Skeletal muscle tissue (tissue), 4 donors: ENCODE results near the gene MEAK7. TPM values are rescaled to one million over a fixed set of nuclear protein-coding genes. Genes with fewer than 3 reads are reported as not detected.

Source experiments
- H3K27ac ChIP-seq: one replicate; pipeline ENCODE4 v1.7.0; 2013; ENCODE audit warnings: mild to moderate bottlenecking, low read depth, low read length, inconsistent platforms
- H3K27me3 ChIP-seq, 3 donors: one replicate each; pipeline ENCODE4 v1.7.0; 2013; ENCODE audit warnings: low read length in 3 of 3; ENCODE audit not compliant: control insufficient read depth in 3 of 3, insufficient read depth in 3 of 3
- H3K36me3 ChIP-seq, 3 donors: one replicate each; pipeline ENCODE4 v1.7.0; 2013; ENCODE audit warnings: low read length in 3 of 3; ENCODE audit not compliant: control insufficient read depth in 3 of 3, insufficient read depth in 3 of 3
- H3K4me1 ChIP-seq, 3 donors: one replicate each; pipeline ENCODE4 v1.7.0; 2013; ENCODE audit warnings: low read length in 3 of 3, mild to moderate bottlenecking in 3 of 3; ENCODE audit not compliant: control insufficient read depth in 3 of 3, insufficient read depth in 3 of 3
- H3K4me3 ChIP-seq, 3 donors: one replicate each; pipeline ENCODE4 v1.7.0; 2013; ENCODE audit warnings: low read length in 3 of 3
- H3K9ac ChIP-seq, 3 donors: one replicate each; pipeline ENCODE4 v1.7.0; 2013; ENCODE audit warnings: low read length in 3 of 3, mild to moderate bottlenecking in 3 of 3, moderate library complexity in 2 of 3, low read depth in 1 of 3
- H3K9me3 ChIP-seq, 3 donors: one replicate each; pipeline ENCODE4 v1.7.0; 2013; ENCODE audit warnings: low read length in 3 of 3; ENCODE audit not compliant: control insufficient read depth in 3 of 3
- total RNA-seq: library from RNA; depleted of rRNA; stranded (reverse); fragments of >200 nt; gene quantifications from one replicate; pipeline ENCODE4 v1.2.3, GENCODE V29; 2014
- donor health status: Osteomylitis.

The MEAK7 gene
- total RNA-seq, 1 donor from 2014 or later, result 6.8 TPM

DNA sequence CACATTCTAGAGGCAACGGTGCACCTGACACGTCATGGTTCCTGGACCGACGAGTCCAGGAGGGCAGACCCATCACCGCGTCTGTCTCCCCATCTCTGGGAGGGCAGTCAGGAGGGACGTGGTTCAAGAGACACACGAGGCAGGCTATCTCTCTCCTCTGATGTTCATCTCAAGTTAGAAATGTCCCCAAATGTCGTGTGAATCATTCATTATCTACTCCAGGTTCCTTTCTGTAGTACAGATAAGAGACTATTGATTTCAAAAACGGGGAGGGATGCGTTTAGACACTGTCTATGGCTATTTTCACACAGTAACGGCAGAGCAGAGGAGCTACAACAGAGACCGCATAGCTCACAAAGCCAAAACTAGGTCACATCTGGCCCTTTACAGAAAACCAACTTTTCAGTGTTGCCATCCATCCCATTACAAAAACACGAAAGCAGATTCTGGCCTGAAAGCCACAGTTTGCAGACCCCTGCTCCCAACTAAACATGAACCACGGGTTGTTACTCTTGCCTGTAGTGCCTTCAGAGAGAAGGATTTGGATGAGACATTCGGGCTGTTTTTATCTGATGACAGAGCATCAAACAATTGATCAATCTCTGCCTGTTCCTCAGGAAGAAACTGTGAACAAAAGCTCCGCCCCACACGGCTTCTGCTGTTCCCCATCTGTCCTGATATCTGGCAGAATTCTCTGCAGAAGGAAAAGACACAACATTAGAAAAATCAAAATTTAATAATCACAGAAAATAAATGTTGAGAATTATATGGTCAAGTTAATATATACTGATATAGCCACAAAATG lies 6.8 kb downstream of the MEAK7 start:
- H3K4me3 ChIP-seq, result no peak overlapping the region
- no peaks in the 10 kb centered on the region for H3K27me3 ChIP-seq
- H3K36me3 ChIP-seq, result peaks cover 17 to 43% (median 42%) of the 10 kb centered on the region in 3 donors
- H3K9ac ChIP-seq, result no peak overlapping the region
- H3K9me3 ChIP-seq, result no peaks in the 10 kb centered on the region
- H3K4me1 ChIP-seq, result no peaks in the 10 kb centered on the region
- no peak overlapping the region for H3K27ac ChIP-seq

DNA sequence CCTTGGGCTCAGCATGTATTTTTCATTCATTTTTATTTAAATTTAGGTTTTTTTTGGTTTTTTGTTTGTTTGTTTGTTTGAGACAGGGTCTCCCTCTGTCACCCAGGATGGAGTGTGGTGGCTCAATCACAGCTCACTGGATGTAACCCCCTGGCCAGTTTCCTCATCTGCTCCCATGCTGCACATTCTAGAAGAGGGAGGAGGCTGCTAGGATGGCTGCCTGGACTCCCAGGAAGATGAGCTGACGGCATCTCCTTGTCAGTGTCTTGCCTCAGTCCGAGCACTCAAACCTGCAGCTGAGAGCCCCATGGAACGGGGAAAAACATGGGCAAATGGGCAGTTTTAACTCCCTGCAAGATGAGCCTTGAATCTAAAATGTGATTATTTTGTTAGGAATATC lies 7.5 kb downstream of the MEAK7 start:
- Histone ChIP-seq H3K27me3 (no peaks in the 10 kb centered on the region), H3K36me3 (peaks cover 17 to 43% (median 42%) of the 10 kb centered on the region in 3 donors), H3K9me3 (no peaks in the 10 kb centered on the region), H3K9ac (no peak overlapping the region), H3K27ac (no peak overlapping the region), H3K4me1 (no peaks in the 10 kb centered on the region), H3K4me3 (no peak overlapping the region)

DNA sequence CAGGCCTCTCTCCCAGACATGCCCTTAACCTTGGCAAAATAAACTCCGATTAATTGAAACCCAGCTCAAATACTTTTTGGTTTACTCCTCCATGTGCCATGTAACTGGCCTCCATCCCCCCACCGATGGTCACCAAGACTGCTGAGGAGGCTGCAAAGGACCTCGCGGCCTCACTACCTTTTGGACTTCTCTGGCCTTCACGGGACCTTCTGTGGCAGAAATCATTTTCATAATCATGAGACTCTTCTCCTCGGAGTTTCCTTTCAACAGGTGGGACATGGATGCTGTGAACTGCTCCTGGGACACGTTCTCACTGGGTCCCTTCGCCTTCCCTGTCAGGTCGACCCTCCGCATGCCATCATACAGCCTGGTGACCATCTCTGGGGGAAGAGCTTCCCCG lies 9.0 kb downstream of the MEAK7 start:
- Histone ChIP-seq H3K4me3 (no peak overlapping the region), H3K27me3 (no peaks in the 10 kb centered on the region), H3K27ac (no peak overlapping the region), H3K4me1 (no peaks in the 10 kb centered on the region), H3K36me3 (peaks cover 17 to 43% (median 42%) of the 10 kb centered on the region in 3 donors), H3K9ac (no peak overlapping the region), H3K9me3 (no peaks in the 10 kb centered on the region)

DNA sequence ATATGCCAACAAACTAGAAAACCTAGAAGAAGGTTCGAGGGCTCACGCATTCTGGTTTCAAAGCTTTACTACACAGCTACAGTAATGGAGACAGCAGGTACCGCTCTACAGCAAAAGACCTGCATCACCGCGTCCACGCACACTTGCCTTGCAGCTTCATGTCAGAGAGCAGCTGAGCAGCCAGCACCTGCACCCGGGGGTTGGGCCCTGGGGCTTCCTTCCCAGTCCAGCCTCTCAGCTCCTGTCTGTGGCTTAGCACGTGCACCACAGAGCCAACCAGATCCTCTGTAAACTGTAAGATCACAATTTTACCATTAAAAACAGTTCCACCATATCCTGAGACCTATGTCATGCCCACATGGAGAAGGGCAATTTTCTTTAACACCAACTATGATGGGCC lies 15.3 kb downstream of the MEAK7 start:
- Histone ChIP-seq H3K9me3 (no peaks in the 10 kb centered on the region), H3K4me1 (no peaks in the 10 kb centered on the region), H3K9ac (no peak overlapping the region), H3K27me3 (no peaks in the 10 kb centered on the region), H3K4me3 (no peak overlapping the region), H3K27ac (no peak overlapping the region), H3K36me3 (peaks cover 20 to 43% (median 33%) of the 10 kb centered on the region in 3 donors)

DNA sequence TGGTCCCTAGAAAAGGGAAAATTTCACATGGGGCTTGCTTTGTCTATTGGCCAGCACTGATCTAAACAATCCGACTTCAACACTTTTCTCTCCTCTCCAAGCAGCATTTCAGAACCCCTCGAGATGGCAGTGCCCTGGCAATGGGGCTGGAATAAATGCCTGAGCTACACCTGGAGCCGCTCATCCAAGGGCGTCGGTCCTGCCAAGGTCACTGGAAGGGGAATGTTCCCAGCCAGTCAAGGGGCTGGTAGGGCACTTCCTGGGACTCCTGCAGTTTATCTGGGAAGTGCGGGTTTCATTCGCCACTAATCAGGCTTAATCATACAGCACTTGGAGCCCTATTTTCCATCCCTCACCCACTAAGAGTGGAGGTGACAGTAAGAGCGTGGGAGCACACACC lies 17.1 kb downstream of the MEAK7 start:
- Histone ChIP-seq H3K36me3 (peaks cover 22 to 30% (median 25%) of the 10 kb centered on the region in 3 donors), H3K27ac (no peak overlapping the region), H3K4me3 (no peak overlapping the region)

DNA sequence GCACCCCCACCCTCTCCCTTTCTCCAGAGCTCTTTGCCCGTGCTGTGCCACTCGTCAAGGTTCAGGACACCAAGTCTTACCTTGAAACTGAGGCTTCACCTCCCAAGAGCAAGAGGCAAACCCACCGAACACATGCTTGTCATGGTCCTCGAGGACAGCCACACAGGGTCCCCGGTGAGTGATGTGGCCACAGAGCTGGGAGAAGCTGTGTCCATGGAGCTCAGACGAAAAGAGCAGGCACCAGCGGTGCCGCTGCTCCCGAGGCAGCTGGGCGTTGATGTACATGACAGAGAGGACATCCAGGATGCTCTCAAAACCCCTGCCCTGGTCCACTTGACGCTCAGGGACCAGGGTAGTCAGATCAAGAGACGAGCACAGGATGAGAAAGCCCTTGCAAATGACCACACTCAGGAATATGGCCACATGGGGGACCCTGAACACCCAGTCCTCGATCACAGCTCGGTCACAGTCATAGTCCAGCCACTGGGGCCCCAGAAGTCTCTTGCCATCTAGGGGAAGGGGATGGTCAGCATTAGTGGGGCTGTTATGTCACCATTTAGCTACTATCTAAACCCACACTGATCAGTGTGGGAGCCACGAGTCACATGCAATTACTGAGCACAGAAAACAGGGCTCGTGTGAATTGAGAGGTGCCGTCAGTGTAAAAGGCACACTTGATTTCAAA lies 17.8 kb downstream of the MEAK7 start:
- H3K4me1 ChIP-seq, result peaks cover 0 to 5% (median 0%) of the 10 kb centered on the region in 3 donors
- no peaks in the 10 kb centered on the region for H3K9me3 ChIP-seq
- H3K9ac ChIP-seq, result no peak overlapping the region
- no peak overlapping the region for H3K4me3 ChIP-seq
- no peak overlapping the region for H3K27ac ChIP-seq
- peaks cover 26 to 30% (median 30%) of the 10 kb centered on the region in 3 donors for H3K36me3 ChIP-seq
- no peaks in the 10 kb centered on the region for H3K27me3 ChIP-seq

More for the DNA sequence above, 17.1 kb downstream of the MEAK7 start:
- Histone ChIP-seq H3K9me3 (no peaks in the 10 kb centered on the region), H3K27me3 (no peaks in the 10 kb centered on the region), H3K9ac (no peak overlapping the region), H3K4me1 (peaks cover 0 to 5% (median 0%) of the 10 kb centered on the region in 3 donors)

DNA sequence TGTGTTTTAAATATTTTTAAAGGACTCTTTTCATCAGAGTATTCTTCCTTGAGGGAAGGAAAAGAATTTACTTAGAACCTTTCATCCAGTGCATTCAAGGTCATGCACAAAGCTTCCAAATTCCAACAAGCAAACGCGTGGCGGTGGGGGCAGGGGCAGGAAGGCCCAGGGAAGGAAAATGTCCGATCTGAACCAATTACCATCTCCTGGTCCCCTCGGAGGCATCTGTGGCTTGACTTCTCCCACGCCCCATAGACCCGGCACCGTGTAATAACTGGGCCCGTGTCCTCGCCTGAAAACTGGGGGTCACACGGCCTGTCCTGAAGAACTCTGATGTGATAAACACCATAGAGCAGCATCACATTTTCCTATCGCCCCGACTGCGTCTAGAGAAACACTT lies 18.3 kb downstream of the MEAK7 start:
- Histone ChIP-seq H3K4me3 (no peak overlapping the region), H3K27ac (no peak overlapping the region), H3K9me3 (no peaks in the 10 kb centered on the region), H3K27me3 (no peaks in the 10 kb centered on the region), H3K9ac (no peak overlapping the region), H3K36me3 (peaks cover 26 to 30% (median 30%) of the 10 kb centered on the region in 3 donors), H3K4me1 (peaks cover 0 to 5% (median 0%) of the 10 kb centered on the region in 3 donors)

DNA sequence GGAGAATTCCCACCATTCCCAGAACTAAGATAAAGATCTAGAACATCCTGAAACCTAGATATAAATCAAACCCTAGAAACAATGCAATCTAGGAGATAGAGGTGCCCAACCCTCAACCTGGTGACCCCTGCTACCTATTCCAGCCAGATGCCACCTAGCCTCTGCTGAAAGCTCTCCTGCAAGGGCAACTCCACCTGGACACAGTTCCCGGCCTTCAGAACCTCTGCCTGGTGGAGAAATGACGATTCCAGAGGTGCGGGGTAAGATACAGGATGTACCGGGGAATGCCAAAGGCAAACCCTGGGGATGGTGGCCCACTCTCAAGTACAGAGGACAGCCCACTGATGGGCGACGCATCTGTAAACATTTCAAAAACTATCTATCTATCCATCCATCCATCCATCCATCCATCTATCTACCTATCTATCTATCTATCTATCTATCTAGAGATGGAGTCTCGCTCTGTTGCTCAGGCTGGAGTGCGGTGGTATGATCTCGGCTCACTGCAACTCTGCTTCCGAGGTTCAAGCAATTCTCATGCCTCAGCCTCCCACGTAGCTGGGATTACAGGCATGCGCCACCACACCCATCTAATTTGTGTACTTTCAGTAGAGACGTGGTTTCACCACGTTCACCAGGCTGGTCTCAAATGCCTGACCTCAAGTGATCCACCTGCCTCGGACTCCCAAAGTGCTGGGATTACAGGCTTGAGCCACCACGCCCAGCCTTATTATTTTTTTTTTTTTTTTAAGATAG lies 19.0 kb downstream of the MEAK7 start:
- Histone ChIP-seq H3K9me3 (no peaks in the 10 kb centered on the region), H3K27ac (no peak overlapping the region), H3K36me3 (peaks cover 26 to 32% (median 30%) of the 10 kb centered on the region in 3 donors), H3K27me3 (no peaks in the 10 kb centered on the region), H3K4me1 (peaks cover 0 to 5% (median 0%) of the 10 kb centered on the region in 3 donors), H3K4me3 (no peak overlapping the region), H3K9ac (no peak overlapping the region)

DNA sequence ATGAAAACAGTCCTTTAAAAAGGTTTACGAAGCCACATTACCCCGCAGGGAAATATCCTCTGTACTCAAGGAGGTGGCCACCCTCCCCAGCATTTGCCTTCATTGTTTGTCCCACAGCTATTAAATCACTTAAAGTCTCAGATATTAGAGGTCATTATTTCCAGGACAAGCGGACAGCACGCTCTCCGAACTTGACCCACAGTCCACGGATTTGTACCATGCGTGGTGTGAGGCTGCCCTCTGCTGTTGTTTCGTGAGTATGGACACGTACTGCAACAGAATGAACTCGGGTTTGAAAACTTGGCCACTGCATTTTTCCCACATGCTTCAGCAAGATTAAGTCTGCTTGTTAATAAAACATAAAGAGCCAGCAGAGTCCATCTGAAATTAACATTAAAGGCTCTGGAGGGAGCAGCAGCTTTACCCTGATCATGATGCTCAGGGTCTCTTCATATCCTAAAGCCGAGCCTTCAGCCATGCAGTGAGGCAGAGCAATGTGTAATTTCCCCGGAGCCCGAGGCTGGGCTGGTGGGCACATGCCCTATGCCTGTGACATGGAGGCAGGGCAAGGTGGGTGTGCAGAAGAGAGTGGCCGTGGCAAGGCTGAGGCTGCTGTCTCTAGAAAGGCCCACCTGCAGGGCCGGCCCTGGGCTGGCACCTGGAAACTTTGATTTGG lies 19.7 kb downstream of the MEAK7 start:
- no peaks in the 10 kb centered on the region for H3K27me3 ChIP-seq
- H3K9ac ChIP-seq, result no peak overlapping the region
- H3K9me3 ChIP-seq, result no peaks in the 10 kb centered on the region
- H3K27ac ChIP-seq, result no peak overlapping the region
- H3K4me3 ChIP-seq, result no peak overlapping the region
- H3K4me1 ChIP-seq, result peaks cover 0 to 5% (median 0%) of the 10 kb centered on the region in 3 donors
- H3K36me3 ChIP-seq, result peaks cover 26 to 36% (median 35%) of the 10 kb centered on the region in 3 donors
